Ureter (tissue), 1 donor: ENCODE data around the gene CEP76. TPM values are rescaled to one million over a fixed set of nuclear protein-coding genes. Genes with fewer than 3 reads are reported as not detected.
"Not testable (repeated sequence)": the region's sequence is repeated elsewhere in the genome, so short reads cannot be mapped to it uniquely, and the experiment has no call there.

ENCODE experiments used
- DNase-seq: peaks from one replicate; pipeline ENCODE4 v3.0.0-alpha.2; 2020; ENCODE audit warnings: low spot score
- total RNA-seq: library from RNA; stranded (reverse); gene quantifications from one replicate; pipeline ENCODE4 v1.2.4, GENCODE V29; 2023
- donor health status: DM: yes; HTN: yes; CAD: no.

CEP76 gene
- total RNA-seq, 1 donor from 2014 or later, result 7.9 TPM

DNA sequence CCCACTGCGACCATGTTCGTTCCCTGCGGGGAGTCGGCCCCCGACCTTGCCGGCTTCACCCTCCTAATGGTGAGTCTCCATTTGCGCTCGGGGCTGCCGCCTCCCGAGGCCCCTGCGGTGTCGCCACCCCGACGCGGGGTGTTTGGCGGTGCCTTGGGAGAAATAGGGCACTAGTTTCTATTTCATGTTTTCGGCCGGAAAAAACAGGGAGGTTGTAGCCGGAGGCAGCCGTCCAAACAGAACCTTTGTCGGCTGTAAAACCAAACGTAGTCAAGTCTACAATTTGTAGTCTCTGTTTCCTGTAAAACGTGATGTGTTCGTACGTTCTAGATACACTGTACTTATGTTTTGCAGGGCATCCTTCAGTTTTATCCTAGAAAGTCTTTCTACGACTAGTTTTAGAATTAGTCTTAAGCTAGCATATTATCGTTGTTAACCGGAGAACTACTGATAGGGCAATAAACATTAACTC, 609 bp upstream of the CEP76 start:
- DNase-seq, result no peak

- DNase-seq, result no peak
Observed at GRCh38 chr18:12701161-12701560, 1.4 kb downstream of the CEP76 start.

DNA sequence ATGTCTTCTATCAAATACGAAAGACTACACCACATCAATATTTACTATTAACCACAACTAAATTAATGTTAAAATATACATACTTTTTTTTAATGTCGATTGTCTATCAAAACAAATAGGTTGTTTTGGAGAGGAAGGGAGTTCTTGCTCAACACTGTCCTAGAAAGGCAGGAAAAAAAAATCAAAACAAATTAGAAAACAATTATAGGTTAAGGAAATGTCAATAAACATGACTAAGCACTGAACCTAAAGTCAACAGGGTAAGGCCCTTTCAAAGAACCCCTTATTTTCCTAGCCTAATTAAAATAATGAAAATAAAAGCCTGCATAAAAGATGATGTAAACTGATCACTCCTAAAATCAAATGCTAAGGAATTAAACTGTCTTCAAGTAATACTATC, 2.8 kb downstream of the CEP76 start:
- no peak for DNase-seq

GRCh38 chr18:12694032-12694431, 8.5 kb downstream of the CEP76 start:
- no peak for DNase-seq

DNA sequence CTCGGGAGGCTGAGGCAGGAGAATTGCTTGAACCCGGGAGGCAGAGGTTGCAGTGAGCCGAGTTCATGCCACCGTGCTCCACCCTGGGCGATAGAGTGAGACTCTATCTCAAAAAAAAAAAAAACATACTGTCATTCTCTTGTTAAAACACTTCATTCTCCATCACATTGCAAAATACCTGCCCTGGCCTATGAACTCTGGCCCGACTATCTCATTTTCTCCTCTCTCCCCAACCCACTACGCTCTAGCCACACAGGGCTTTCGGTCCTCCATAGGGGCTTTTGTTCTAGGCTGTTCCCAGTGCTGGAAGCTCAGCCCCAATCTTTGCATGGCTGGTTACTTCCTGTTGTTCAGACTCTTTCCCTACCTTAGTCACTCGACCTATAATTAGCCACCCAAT, 10.3 kb downstream of the CEP76 start:
- no peak for DNase-seq

DNA sequence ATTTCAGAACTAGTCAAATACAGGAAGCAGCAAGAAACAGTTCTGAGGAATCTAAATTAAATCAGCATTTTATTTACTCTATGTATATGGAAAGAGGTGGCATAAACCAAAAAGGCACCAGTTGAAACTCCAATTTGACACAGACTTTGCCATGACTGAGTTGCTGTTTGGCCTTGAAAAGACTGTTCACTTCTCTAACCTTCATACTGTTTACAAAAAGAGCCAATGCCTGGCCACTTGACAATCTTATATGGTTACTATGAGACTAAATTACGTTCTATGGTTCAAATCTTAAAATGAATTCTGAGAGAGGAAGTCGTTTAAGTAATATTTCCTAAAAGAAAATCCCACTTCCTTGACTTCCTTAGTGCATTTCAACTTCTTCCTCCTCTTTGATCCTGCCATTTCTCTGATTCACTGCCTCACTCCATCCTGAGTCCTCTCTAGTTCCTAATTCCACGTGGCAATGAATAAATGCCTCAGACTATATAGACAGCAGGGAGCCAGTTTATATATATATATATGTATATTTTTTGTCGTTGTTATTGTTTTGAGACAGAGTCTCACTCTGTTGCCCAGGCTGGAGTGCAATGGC, 13.2 kb downstream of the CEP76 start:
- DNase-seq, result no peak

DNA sequence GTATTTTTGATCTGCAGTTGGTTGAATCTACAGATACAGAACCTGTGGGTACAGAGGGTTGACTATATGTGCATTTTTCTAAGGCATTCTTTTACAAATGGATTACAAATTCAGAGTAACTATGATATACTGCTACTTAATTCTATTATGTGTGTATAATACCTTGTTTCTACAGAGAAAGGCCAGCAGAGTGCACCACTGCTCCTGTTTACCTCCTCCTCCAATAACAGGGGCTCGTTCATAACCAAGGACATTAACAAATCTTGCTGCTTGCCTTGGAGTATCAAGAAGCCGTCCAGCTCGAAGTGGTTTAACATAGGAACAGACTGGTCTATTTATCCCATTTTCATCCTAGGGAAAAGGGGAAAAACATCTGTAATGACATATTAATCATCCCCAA, 16.4 kb downstream of the CEP76 start:
- no peak for DNase-seq

DNA sequence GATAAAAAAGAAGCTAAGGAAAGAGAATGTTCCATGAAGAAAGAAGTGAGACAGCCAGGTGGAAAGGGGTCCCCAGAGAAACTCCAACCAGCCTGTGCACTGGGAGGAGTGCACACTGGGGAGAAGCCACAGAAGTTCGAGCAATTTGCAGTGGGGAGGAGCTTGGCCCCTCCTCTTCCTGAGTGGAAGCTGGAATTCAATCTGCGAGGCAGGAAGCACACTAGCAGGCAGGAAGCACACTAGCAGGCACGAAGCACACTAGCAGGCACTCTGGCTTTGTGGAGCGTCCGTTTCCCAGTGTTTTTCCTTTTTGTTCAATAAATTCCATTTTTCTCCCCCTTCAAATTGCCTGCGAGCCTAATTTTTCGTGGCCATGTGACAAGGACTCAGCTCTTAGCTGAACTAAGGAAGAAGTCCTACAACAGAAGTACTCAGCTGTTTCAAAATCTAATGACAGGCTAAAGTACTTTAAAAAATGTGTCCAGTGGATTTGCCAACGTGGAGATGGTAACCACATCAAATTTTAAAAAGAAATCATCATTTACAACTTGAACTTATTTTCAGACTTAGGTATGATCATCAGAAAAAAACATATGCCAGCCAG, 23.2 kb downstream of the CEP76 start:
- DNase-seq, result peak; percentile 64

DNA sequence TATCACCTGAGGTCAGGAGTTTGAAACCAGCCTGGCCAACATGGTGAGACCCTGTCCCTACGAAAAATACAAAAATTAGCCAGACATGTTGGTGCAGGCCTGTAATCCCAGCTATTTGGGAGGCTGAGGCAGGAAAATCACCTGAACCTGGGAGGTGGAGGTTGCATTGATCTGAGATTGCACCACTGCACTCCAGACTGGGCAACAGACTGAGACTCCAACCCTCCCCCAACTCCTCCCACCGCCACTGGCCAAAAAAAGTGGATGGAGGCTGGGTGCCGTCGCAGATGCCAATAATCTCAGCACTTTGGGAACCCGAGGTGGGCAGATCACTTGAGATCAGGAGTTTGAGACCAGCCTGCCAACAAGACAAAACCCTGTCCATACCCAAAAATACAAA, 34.5 kb downstream of the CEP76 start:
- DNase-seq, result no peak

- no peak for DNase-seq
Observed at GRCh38 chr18:12659904-12660605, 42.5 kb downstream of the CEP76 start.

GRCh38 chr18:12658426-12659138, 43.9 kb downstream of the CEP76 start:
- DNase-seq, result peak; percentile 49

GRCh38 chr18:12657684-12658425, 44.7 kb downstream of the CEP76 start, which contains the start of gene SPIRE1:
Gene SPIRE1 (minus strand): TSS chr18:12658107. CDS start chr18:12657866, 241 bp downstream.
- DNase-seq, result peak; percentile 67

DNA sequence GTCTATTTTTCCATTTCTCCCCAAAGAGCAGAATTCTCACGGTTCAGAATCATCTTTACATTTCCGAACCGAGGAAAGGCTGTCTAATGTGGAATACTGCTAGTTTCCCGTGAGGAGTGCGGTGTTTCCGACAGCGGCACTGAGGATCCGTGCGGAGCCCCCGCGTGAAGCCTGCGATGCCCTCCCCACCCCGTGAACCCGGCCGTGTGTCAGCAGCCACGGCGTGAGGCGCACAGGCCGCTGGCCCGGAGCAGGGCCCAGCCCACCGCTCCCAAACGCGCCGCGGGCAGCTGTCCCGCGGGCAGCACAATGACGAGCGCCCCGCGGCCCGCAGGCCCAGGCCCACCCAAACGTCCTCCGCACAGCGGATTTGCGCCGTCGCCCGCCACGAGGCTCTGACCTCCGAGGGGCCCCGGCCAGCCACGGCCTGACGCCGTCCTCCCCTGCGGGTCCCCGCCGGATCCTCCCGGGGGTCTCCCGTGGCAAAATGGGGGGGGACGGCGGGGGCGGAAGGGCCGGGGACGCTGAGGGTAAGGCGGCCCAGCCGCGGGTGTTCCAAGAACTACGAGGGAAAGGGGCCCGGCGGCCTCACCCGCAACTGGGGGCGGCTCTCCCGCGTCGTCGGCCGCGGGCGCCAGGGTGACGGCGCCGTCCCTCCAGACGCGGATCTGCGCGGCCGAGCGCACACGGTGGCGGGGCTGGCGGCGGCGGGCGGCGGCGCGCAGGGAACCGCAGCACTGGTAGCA, 45.4 kb downstream of the CEP76 start:
- DNase-seq, result peak; percentile 48

GRCh38 chr18:12656605-12656937, 46.0 kb downstream of the CEP76 start:
- DNase-seq, result no peak

DNA sequence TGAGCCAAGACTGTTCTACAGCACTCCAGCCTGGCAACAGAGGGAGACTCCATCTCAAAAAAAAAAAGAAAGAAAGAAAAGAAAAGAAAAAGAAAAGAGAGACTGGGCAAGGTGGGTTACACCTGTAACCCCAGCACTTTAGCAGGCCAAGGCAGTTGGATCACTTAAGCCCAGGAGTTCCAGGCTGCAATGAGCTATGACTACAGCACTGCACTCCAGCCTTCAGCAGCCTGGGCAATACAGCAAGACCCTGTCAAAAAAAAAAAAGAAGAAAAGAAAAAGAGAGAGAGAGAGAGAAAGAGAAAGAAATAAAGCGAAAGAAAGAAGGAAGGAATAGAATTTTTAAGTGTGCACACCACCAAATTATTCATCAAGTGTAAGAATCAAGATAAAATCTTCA, 47.6 kb downstream of the CEP76 start:
- DNase-seq, result no peak

- DNase-seq, result no peak
Observed at GRCh38 chr18:12652861-12653401, 49.6 kb downstream of the CEP76 start.

GRCh38 chr18:12651651-12652050, 50.9 kb downstream of the CEP76 start:
- no peak for DNase-seq

GRCh38 chr18:12647773-12648172, 54.8 kb downstream of the CEP76 start:
- DNase-seq, result no peak

DNA sequence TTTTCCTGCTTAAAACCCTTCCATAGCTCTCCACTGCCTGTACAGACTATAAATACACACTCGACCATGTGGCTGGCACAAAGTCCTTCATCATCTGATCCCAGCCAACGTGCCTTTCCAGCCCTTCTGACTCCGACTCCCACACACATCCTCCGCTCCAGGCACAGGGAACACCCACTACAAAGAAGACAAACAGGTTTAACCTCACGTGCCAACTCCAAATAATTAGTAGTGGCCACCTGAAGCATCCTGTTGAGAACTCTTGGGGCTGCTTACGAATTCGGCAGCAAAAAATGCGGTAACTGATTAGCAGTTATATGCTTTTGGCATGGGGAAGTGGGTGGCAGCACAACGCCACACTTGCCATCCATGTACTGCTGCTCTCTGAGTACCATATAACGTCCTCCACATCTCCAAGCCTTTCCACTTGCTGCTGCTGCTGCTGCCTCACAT, 56.7 kb downstream of the CEP76 start:
- DNase-seq, result no peak

GRCh38 chr18:12645254-12645653, 57.3 kb downstream of the CEP76 start:
- DNase-seq, result no peak

GRCh38 chr18:12643756-12644155, 58.8 kb downstream of the CEP76 start:
- DNase-seq, result not testable (repeated sequence)
